GM23248 (cell line): ENCODE data around the gene CSMD2. TPM values are rescaled to one million over a fixed set of nuclear protein-coding genes. Genes with fewer than 3 reads are reported as not detected.

ENCODE experiments used
- DNase-seq: peaks from one replicate; pipeline ENCODE4 v3.0.0-alpha.2; 2015
- H2AFZ ChIP-seq: fragments of 200-600 bp; sonication (generic); 2 replicates; pipeline ENCODE4 v1.6.1; 2016; ENCODE audit warnings: antibody characterized with exemption
- H3F3A ChIP-seq: fragments of 200-600 bp; sonication (generic); 2 replicates; pipeline ENCODE4 v1.6.1; 2016; ENCODE audit warnings: mild to moderate bottlenecking, antibody characterized with exemption, mixed run types; ENCODE audit not compliant: insufficient read depth
- H3K27ac ChIP-seq: fragments of 200-600 bp; sonication (generic); 2 replicates; pipeline ENCODE4 v1.5.1; 2016; ENCODE audit warnings: mild to moderate bottlenecking
- H3K27me3 ChIP-seq: fragments of 200-600 bp; sonication (generic); replicated peaks from 2 replicates; pipeline ENCODE4 v1.6.1; 2016; ENCODE audit warnings: mild to moderate bottlenecking; ENCODE audit not compliant: insufficient read depth
- H3K36me3 ChIP-seq: fragments of 200-600 bp; sonication (generic); 2 replicates; pipeline ENCODE4 v1.6.1; 2016; ENCODE audit warnings: low read depth, mild to moderate bottlenecking
- H3K4me1 ChIP-seq: fragments of 200-600 bp; sonication (generic); 2 replicates; pipeline ENCODE4 v1.6.1; 2016; ENCODE audit warnings: mild to moderate bottlenecking; ENCODE audit not compliant: insufficient read depth
- H3K4me2 ChIP-seq: fragments of 200-600 bp; sonication (generic); one replicate; pipeline ENCODE4 v1.6.1; 2016; ENCODE audit warnings: mild to moderate bottlenecking; ENCODE audit not compliant: unreplicated experiment
- H3K4me3 ChIP-seq: fragments of 200-600 bp; sonication (generic); 2 replicates; pipeline ENCODE4 v1.5.1; 2016; ENCODE audit warnings: mild to moderate bottlenecking
- H3K79me2 ChIP-seq: fragments of 200-600 bp; sonication (generic); 2 replicates; pipeline ENCODE4 v1.6.1; 2016; ENCODE audit warnings: mild to moderate bottlenecking; ENCODE audit not compliant: insufficient read depth
- H3K9ac ChIP-seq: fragments of 200-600 bp; sonication (generic); 2 replicates; pipeline ENCODE4 v1.6.1; 2016; ENCODE audit warnings: mild to moderate bottlenecking
- H3K9me2 ChIP-seq: fragments of 200-600 bp; sonication (generic); 2 replicates; pipeline ENCODE4 v1.6.1; 2016; ENCODE audit warnings: mixed run types, mild to moderate bottlenecking, moderate library complexity; ENCODE audit not compliant: insufficient read depth
- H3K9me3 ChIP-seq: fragments of 200-600 bp; sonication (generic); one replicate; pipeline ENCODE4 v1.6.1; 2017; ENCODE audit warnings: low read depth
- H4K20me1 ChIP-seq: fragments of 200-600 bp; sonication (generic); 2 replicates; pipeline ENCODE4 v1.6.0; 2016; ENCODE audit not compliant: insufficient read depth
- EZH2 ChIP-seq: fragments of 200-600 bp; sonication (generic); IDR thresholded peaks from 2 replicates; pipeline ENCODE4 v1.6.1; 2018; ENCODE audit warnings: antibody characterized with exemption, mild to moderate bottlenecking; ENCODE audit not compliant: insufficient read depth, poor library complexity, severe bottlenecking
- EZH2phosphoT487 ChIP-seq: fragments of 200-600 bp; sonication (generic); IDR thresholded peaks from 2 replicates; pipeline ENCODE4 v1.6.1; 2018; ENCODE audit warnings: antibody characterized with exemption, moderate library complexity, mild to moderate bottlenecking, low read depth; ENCODE audit not compliant: insufficient read depth
- WGBS, 2 experiments: methylation state at CpG; one replicate each; pipeline ENCODE4 v1.1.6; 2015 to 2017; ENCODE audit warnings: low lambda C conversion rate in 2 of 2, low coverage in 1 of 2; ENCODE audit errors: missing lambda C conversion rate in 2 of 2; 5-methylcytosine and 5-hydroxymethylcytosine counted together
- in situ Hi-C: fragments of 300-500 bp; cut with MboI; formaldehyde crosslinking; loops from 2 replicates; pipeline ENCODE4 v1.15.0; 2020
- polyA plus RNA-seq: library from polyadenylated mRNA; unstranded; fragments of >200 nt; fragmentation: Nextera tagmentation; extraction: Ambion mirVana; gene quantifications from 2 replicates; pipeline ENCODE4 v1.2.1, GENCODE V29; 2016
- small RNA-seq: library from RNA; depleted of rRNA; stranded (forward); fragments of <200 nt; gene quantifications from one replicate; pipeline ENCODE3, GENCODE V24; 2014; ENCODE audit warnings: low read depth, low replicate concordance
- total RNA-seq: library from RNA; depleted of rRNA; stranded (reverse); fragments of >200 nt; shearing (Covaris generic); gene quantifications from 2 replicates; pipeline ENCODE4 v1.2.3, GENCODE V29; 2014; rRNA removed

The CSMD2 gene
- total and polyA plus RNA-seq, 2 experiments from 2014 or later: 4.5 to 7.1 TPM

GRCh38 chr1:33468531-33468930, 696.5 kb downstream of the CSMD2 start:
- DNase-seq: no peak
- in situ Hi-C loops: loop anchor here (25.0 kb wide), 1 partner anchor 181 kb away; no protein-coding TSS in a partner anchor
- no peak overlapping the region for H2AFZ ChIP-seq

GRCh38 chr1:33468011-33468410, 697.0 kb downstream of the CSMD2 start:
- peaks cover 5% of the 10 kb centered on the region for H3K79me2 ChIP-seq
- H3K9ac ChIP-seq: no peak overlapping the region
- H3K4me2 ChIP-seq: no peak overlapping the region
- no peaks in the 10 kb centered on the region for H3K9me2 ChIP-seq
- no peak overlapping the region for H2AFZ ChIP-seq
- H3K36me3 ChIP-seq: no peaks in the 10 kb centered on the region
- in situ Hi-C loops: loop anchor here (25.0 kb wide), 1 partner anchor 181 kb away; no protein-coding TSS in a partner anchor
- WGBS, 2 experiments: 85 to 92% methylated on average over 4 of the region's 4 CpGs
- H3K27ac ChIP-seq: no peak overlapping the region
- no peak for DNase-seq
- no peaks in the 10 kb centered on the region for H4K20me1 ChIP-seq
- TF ChIP-seq EZH2phosphoT487 (no peak), EZH2 (no peak)
- H3K9me3 ChIP-seq: no peaks in the 10 kb centered on the region
- H3F3A ChIP-seq: peaks cover 20% of the 10 kb centered on the region
- H3K4me1 ChIP-seq: peaks cover 19% of the 10 kb centered on the region
- no peaks in the 10 kb centered on the region for H3K27me3 ChIP-seq
- no peak overlapping the region for H3K4me3 ChIP-seq

More at GRCh38 chr1:33468531-33468930, 696.5 kb downstream of the CSMD2 start:
- H3K4me2 ChIP-seq: no peak overlapping the region
- TF ChIP-seq EZH2 (no peak), EZH2phosphoT487 (no peak)
- no peak overlapping the region for H3K9ac ChIP-seq
- WGBS, 2 experiments: 87 to 92% methylated on average over 4 of the region's 4 CpGs
- H3K27me3 ChIP-seq: no peaks in the 10 kb centered on the region
- no peak overlapping the region for H3K27ac ChIP-seq
- no peaks in the 10 kb centered on the region for H3K9me3 ChIP-seq
- no peak overlapping the region for H3K4me3 ChIP-seq
- peaks cover 24% of the 10 kb centered on the region for H3K4me1 ChIP-seq
- peaks cover 10% of the 10 kb centered on the region for H3K79me2 ChIP-seq
- H3K36me3 ChIP-seq: no peaks in the 10 kb centered on the region
- H4K20me1 ChIP-seq: no peaks in the 10 kb centered on the region
- no peaks in the 10 kb centered on the region for H3K9me2 ChIP-seq
- peaks cover 20% of the 10 kb centered on the region for H3F3A ChIP-seq

- H3K27me3 ChIP-seq: no peaks in the 10 kb centered on the region
- H3K9me2 ChIP-seq: no peaks in the 10 kb centered on the region
- in situ Hi-C loops: loop anchor here (25.0 kb wide), 1 partner anchor 179 kb away; no protein-coding TSS in a partner anchor
- H3K4me3 ChIP-seq: no peak overlapping the region
- WGBS, 2 experiments: 50 to 52% methylated on average over 6 of the region's 6 CpGs
- H2AFZ ChIP-seq: no peak overlapping the region
- TF ChIP-seq EZH2phosphoT487 (no peak), EZH2 (no peak)
- no peaks in the 10 kb centered on the region for H3K9me3 ChIP-seq
- no peaks in the 10 kb centered on the region for H4K20me1 ChIP-seq
- H3K36me3 ChIP-seq: no peaks in the 10 kb centered on the region
- H3K4me1 ChIP-seq: peaks cover 15% of the 10 kb centered on the region
- H3K9ac ChIP-seq: no peak overlapping the region
- no peaks in the 10 kb centered on the region for H3K79me2 ChIP-seq
- no peak for DNase-seq
- peaks cover 12% of the 10 kb centered on the region for H3F3A ChIP-seq
- H3K4me2 ChIP-seq: no peak overlapping the region
- H3K27ac ChIP-seq: no peak overlapping the region
Observed at GRCh38 chr1:33466159-33466558, 698.9 kb downstream of the CSMD2 start.

GRCh38 chr1:33465316-33465715, 699.7 kb downstream of the CSMD2 start:
- TF ChIP-seq EZH2phosphoT487: no peak
- TF ChIP-seq EZH2: no peak
- Histone ChIP-seq H3F3A (peaks cover 7% of the 10 kb centered on the region; the same call in 1 of the 2 replicates), H3K9me3 (no peaks in the 10 kb centered on the region), H3K36me3 (no peaks in the 10 kb centered on the region), H3K4me3 (no peak overlapping the region), H3K4me2 (no peak overlapping the region), H3K79me2 (no peaks in the 10 kb centered on the region), H3K27ac (no peak overlapping the region), H3K9me2 (no peaks in the 10 kb centered on the region), H4K20me1 (no peaks in the 10 kb centered on the region), H3K27me3 (no peaks in the 10 kb centered on the region), H3K4me1 (peaks cover 14% of the 10 kb centered on the region), H3K9ac (no peak overlapping the region), H2AFZ (no peak overlapping the region)
- DNase-seq: no peak
- in situ Hi-C loops: loop anchor here (25.0 kb wide), 1 partner anchor 178 kb away; no protein-coding TSS in a partner anchor
- 98 to 100% methylated on average over 2 of the region's 2 CpGs for WGBS, 2 experiments

- TF ChIP-seq EZH2phosphoT487: no peak
- TF ChIP-seq EZH2: no peak
- Histone ChIP-seq H3K4me3 (no peak overlapping the region), H3K9me3 (no peaks in the 10 kb centered on the region), H3K4me2 (no peak overlapping the region), H3K79me2 (no peaks in the 10 kb centered on the region), H3K4me1 (peaks cover 18% of the 10 kb centered on the region), H3K27me3 (no peaks in the 10 kb centered on the region), H4K20me1 (no peaks in the 10 kb centered on the region), H3F3A (peaks cover under 1% of the 10 kb centered on the region), H3K9ac (no peak overlapping the region), H2AFZ (no peak overlapping the region), H3K27ac (no peak overlapping the region), H3K9me2 (no peaks in the 10 kb centered on the region), H3K36me3 (no peaks in the 10 kb centered on the region)
- in situ Hi-C loops: loop anchor here (25.0 kb wide), 1 partner anchor 177 kb away; no protein-coding TSS in a partner anchor
- 89 to 95% methylated on average over 3 of the region's 3 CpGs for WGBS, 2 experiments
- no peak for DNase-seq
Observed at GRCh38 chr1:33464552-33464951, 700.5 kb downstream of the CSMD2 start.

Small RNA genes within 50 kb of the gene (small RNA-seq; reads per million reads assigned to genes)
- not detected for gene RNA5SP42

Other genes with a start within 250 kb of the CSMD2 start
- gene C1orf94, start 11.7 kb upstream of the CSMD2 start, total RNA-seq: not detected in 2 replicates
- not detected in 2 replicates for gene C1orf94, start 11.7 kb upstream of the CSMD2 start, polyA plus RNA-seq